Measurements from ENCODE around the gene IRAG1.

DNA sequence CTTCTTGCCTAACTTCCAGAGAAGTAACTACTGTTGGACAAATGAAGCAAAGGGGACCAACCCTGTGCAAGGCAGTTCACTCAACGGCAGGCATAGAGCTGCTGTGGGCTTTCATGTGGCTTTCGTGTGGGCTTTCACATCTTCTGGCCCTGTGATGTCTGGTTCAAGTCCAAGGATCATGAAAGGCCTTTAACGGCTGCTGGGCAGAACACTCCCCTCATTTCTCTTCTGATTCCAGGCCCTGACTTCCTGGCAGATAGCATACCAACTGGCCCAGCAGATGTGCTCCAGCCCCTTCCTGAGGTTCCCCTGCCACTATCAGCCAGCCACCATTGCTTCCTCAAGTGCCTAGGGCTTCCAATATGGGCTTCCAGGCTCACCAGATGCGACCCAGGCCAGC is 28.8 kb upstream of the IRAG1 start:
- TF ChIP-seq, protein P1, sequence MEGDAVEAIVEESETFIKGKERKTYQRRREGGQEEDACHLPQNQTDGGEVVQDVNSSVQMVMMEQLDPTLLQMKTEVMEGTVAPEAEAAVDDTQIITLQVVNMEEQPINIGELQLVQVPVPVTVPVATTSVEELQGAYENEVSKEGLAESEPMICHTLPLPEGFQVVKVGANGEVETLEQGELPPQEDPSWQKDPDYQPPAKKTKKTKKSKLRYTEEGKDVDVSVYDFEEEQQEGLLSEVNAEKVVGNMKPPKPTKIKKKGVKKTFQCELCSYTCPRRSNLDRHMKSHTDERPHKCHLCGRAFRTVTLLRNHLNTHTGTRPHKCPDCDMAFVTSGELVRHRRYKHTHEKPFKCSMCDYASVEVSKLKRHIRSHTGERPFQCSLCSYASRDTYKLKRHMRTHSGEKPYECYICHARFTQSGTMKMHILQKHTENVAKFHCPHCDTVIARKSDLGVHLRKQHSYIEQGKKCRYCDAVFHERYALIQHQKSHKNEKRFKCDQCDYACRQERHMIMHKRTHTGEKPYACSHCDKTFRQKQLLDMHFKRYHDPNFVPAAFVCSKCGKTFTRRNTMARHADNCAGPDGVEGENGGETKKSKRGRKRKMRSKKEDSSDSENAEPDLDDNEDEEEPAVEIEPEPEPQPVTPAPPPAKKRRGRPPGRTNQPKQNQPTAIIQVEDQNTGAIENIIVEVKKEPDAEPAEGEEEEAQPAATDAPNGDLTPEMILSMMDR (IDR thresholded peaks at IDR 0.05): no peak
- no peak for TF ChIP-seq POLR2A (IDR thresholded peaks at IDR 0.05)

All from tibial nerve (tissue), 3 donors.